Glomerular visceral epithelial cell (primary cell): Measurements from ENCODE around the gene COMMD4.
"Not testable (repeated sequence)": the region's sequence is repeated elsewhere in the genome, so short reads cannot be mapped to it uniquely, and the experiment has no call there.

Experiments
- DNase-seq: peaks from one replicate; pipeline ENCODE4 v3.0.0-alpha.2; 2016; ENCODE audit errors: extremely low spot score

COMMD4 gene

GRCh38 chr15:75335705-75336355 lies at the start of gene COMMD4:
TSS of gene COMMD4 (plus strand) at chr15:75336063. CDS start at chr15:75336090, 27 bp downstream.
- peak; percentile 95 for DNase-seq

GRCh38 chr15:75293660-75294059 lies 42.2 kb upstream of the COMMD4 start:
- not testable (repeated sequence) for DNase-seq

- DNase-seq = not testable (repeated sequence)
These were observed 37.1 kb upstream of the COMMD4 start for GRCh38 chr15:75298541-75299310.

GRCh38 chr15:75299311-75299688 lies 36.6 kb upstream of the COMMD4 start:
- not testable (repeated sequence) for DNase-seq

- DNase-seq = not testable (repeated sequence)
These were observed 35.8 kb upstream of the COMMD4 start for GRCh38 chr15:75300026-75300425.

GRCh38 chr15:75302318-75302717 lies 33.5 kb upstream of the COMMD4 start:
- DNase-seq = no peak

- DNase-seq = not testable (repeated sequence)
These were observed 33.1 kb upstream of the COMMD4 start for GRCh38 chr15:75302753-75303152.

- no peak for DNase-seq
These were observed 29.7 kb upstream of the COMMD4 start for GRCh38 chr15:75306188-75306587.

GRCh38 chr15:75307778-75308390 lies 28.0 kb upstream of the COMMD4 start:
- peak; percentile 26 for DNase-seq

GRCh38 chr15:75309711-75310110 lies 26.2 kb upstream of the COMMD4 start:
- DNase-seq = no peak

GRCh38 chr15:75312548-75312947 lies 23.3 kb upstream of the COMMD4 start:
- peak; percentile 49 for DNase-seq

- DNase-seq = no peak
These were observed 22.6 kb upstream of the COMMD4 start for GRCh38 chr15:75313116-75313845.

GRCh38 chr15:75314552-75315290 lies 21.1 kb upstream of the COMMD4 start:
- no peak for DNase-seq

- DNase-seq = not testable (repeated sequence)
These were observed 16.5 kb upstream of the COMMD4 start for GRCh38 chr15:75319231-75319897.

GRCh38 chr15:75321711-75322110 lies 14.2 kb upstream of the COMMD4 start:
- no peak for DNase-seq

- no peak for DNase-seq
These were observed 9.9 kb upstream of the COMMD4 start for GRCh38 chr15:75325922-75326321.

- DNase-seq = no peak
These were observed 8.9 kb upstream of the COMMD4 start for GRCh38 chr15:75327005-75327404.

- no peak for DNase-seq
These were observed 8.4 kb upstream of the COMMD4 start for GRCh38 chr15:75327491-75327890.

- no peak for DNase-seq
These were observed 7.2 kb upstream of the COMMD4 start for GRCh38 chr15:75328493-75329314.

- DNase-seq = no peak
These were observed 6.3 kb upstream of the COMMD4 start for GRCh38 chr15:75329571-75329970.
